GM12875 (cell line): ENCODE data around the gene BMP4.

ENCODE experiments used
- H3K4me3 ChIP-seq: one replicate; pipeline ENCODE4 v1.5.1; 2011; ENCODE audit warnings: low read depth, low read length, control low read depth
- CTCF ChIP-seq: IDR thresholded peaks from 2 replicates; pipeline ENCODE4 v1.5.1; 2011; ENCODE audit warnings: low read depth, mild to moderate bottlenecking, control low read depth, inconsistent platforms, low read length, moderate library complexity, borderline replicate concordance; ENCODE audit not compliant: insufficient read depth

The BMP4 gene

GRCh38 chr14:53963320-53964227 lies 6.9 kb upstream of the BMP4 start:
- H3K4me3 ChIP-seq: no peak overlapping the region
- TF ChIP-seq CTCF: no peak

GRCh38 chr14:53962953-53963319 lies 6.3 kb upstream of the BMP4 start:
- no peak overlapping the region for H3K4me3 ChIP-seq
- TF ChIP-seq CTCF: no peak

- no peak overlapping the region for H3K4me3 ChIP-seq
- no peak for TF ChIP-seq CTCF
Observed at GRCh38 chr14:53958628-53959027, 2.0 kb upstream of the BMP4 start.

- no peak overlapping the region for H3K4me3 ChIP-seq
- no peak for TF ChIP-seq CTCF
Observed at GRCh38 chr14:53957739-53958138, 1.1 kb upstream of the BMP4 start.

GRCh38 chr14:53955671-53956426 lies 776 bp downstream of the BMP4 start:
- peak overlapping the region; percentile 36 for H3K4me3 ChIP-seq
- TF ChIP-seq CTCF: no peak

- H3K4me3 ChIP-seq: peak overlapping the region; percentile 31
- TF ChIP-seq CTCF: no peak
Observed at GRCh38 chr14:53955229-53955556, 1.4 kb downstream of the BMP4 start.
